Gastrocnemius medialis (tissue), 4 donors: ENCODE measurements around the gene OGDH. TPM values are rescaled to one million over a fixed set of nuclear protein-coding genes. Genes with fewer than 3 reads are reported as not detected.
A peak's percentile ranks its signal among the peaks of the same experiment; 100 is the strongest.

ENCODE experiments used
- ATAC-seq, 2 donors: fragments of 150-250 bp; one replicate each; pipeline ENCODE4 v1.9.1; 2016
- DNase-seq, 2 donors: peaks; one replicate each; pipeline ENCODE4 v3.0.0-alpha.2; 2019
- H3K27ac ChIP-seq, 4 donors: fragments of 200-600 bp; sonication (generic); 1 replicate in 1 of 4; 2 replicates in 3 of 4; pipeline ENCODE4 v1.5.1; 2016 to 2018; ENCODE audit warnings: mild to moderate bottlenecking in 2 of 4, moderate library complexity in 1 of 4
- H3K27me3 ChIP-seq, 3 donors: fragments of 200-600 bp; sonication (generic) in 2 of 3; 1 replicate in 1 of 3; 2 replicates in 2 of 3; pipeline versions ENCODE4 v1.5.1 to v1.6.0; 2016 to 2019; ENCODE audit warnings: mild to moderate bottlenecking in 1 of 3, moderate library complexity in 1 of 3
- H3K36me3 ChIP-seq, 2 donors: fragments of 200-600 bp; sonication (generic) in 1 of 2; one replicate each; pipeline ENCODE4 v1.5.1; 2017 to 2018
- H3K4me1 ChIP-seq, 2 donors: fragments of 200-600 bp; sonication (generic) in 1 of 2; one replicate each; pipeline ENCODE4 v1.5.1; 2016 to 2017; ENCODE audit warnings: mild to moderate bottlenecking in 2 of 2
- H3K4me3 ChIP-seq, 4 donors: fragments of 200-600 bp; sonication (generic) in 3 of 4; 1 replicate in 1 of 4; 2 replicates in 3 of 4; pipeline ENCODE4 v1.5.1; 2016 to 2019; ENCODE audit warnings: mild to moderate bottlenecking in 2 of 4
- H3K9me3 ChIP-seq, 3 donors: fragments of 200-600 bp; sonication (generic) in 2 of 3; 1 replicate in 1 of 3; 2 replicates in 2 of 3; pipeline ENCODE4 v1.5.1; 2016 to 2019
- CTCF ChIP-seq, 5 experiments: fragments of 450-650 bp in 3 of 5; fragments of 200-600 bp in 2 of 5; sonication (generic) in 2 of 5; IDR thresholded peaks in 4 of 5; conservative IDR thresholded peaks in 1 of 5; 1 replicate in 4 of 5; 2 replicates in 1 of 5; pipeline ENCODE4 v1.5.1; 2016 to 2019; ENCODE audit warnings: antibody characterized with exemption in 5 of 5, mild to moderate bottlenecking in 3 of 5, moderate library complexity in 3 of 5
- POLR2A ChIP-seq, 2 donors: fragments of 450-650 bp; IDR thresholded peaks; one replicate each; pipeline ENCODE4 v1.6.1; 2017; ENCODE audit warnings: antibody characterized with exemption in 2 of 2, mild to moderate bottlenecking in 2 of 2, moderate library complexity in 2 of 2
- in situ Hi-C, 4 donors: fragments of 200-750 bp; cut with MboI; loops; one replicate each; pipeline versions ENCODE4 v1.15.0 to v1.8.0; 2017; ENCODE audit warnings: low sequenced_read_pairs in 4 of 4
- intact Hi-C: fragments of 100-400 bp; cut with DNase I; formaldehyde crosslinking; loops from one replicate; pipeline ENCODE4 v1.15.1; 2023; ENCODE audit warnings: low total_unique reads
- total RNA-seq, 4 donors: library from RNA; depleted of rRNA; stranded (reverse); fragments of >200 nt; gene quantifications; one replicate each; pipeline versions ENCODE4 v1.1.0 to v1.2.3, GENCODE V29; 2016

Gene OGDH
- total RNA-seq, 4 donors from 2014 or later = 224 to 462 (median 396) TPM

- intact Hi-C loops = loop anchor here (10.0 kb wide), 1 partner anchor 195 kb away; no protein-coding TSS in a partner anchor
- in situ Hi-C loops = no loop called here
Measured at GRCh38 chr7:44569959-44570358, 36.5 kb upstream of the OGDH start.

GRCh38 chr7:44572771-44573170 lies 33.7 kb upstream of the OGDH start:
- no peak for DNase-seq
- no peak for ATAC-seq
- Histone ChIP-seq H3K9me3 (no peaks in the 10 kb centered on the region), H3K27me3 (no peaks in the 10 kb centered on the region), H3K4me1 (peaks cover 26 to 27% of the 10 kb centered on the region in 2 donors), H3K4me3 (peak overlapping the region; percentile 88 to 99 (median 96)), H3K36me3 (peaks cover 0 to 52% of the 10 kb centered on the region in 2 donors), H3K27ac (peak overlapping the region; percentile 88 to 98 (median 93))
- TF ChIP-seq POLR2A (IDR thresholded peaks at IDR 0.05) (no peak), CTCF (IDR thresholded peaks at IDR 0.05 in 4 of 5, conservative IDR thresholded peaks at IDR 0.05 in 1 of 5) (no peak)
- in situ Hi-C loops = no loop called here
- intact Hi-C loops = no loop called here

More at GRCh38 chr7:44569959-44570358, 36.5 kb upstream of the OGDH start:
- no peak for ATAC-seq
- H3K27me3 ChIP-seq = no peaks in the 10 kb centered on the region
- peaks cover 23 to 25% of the 10 kb centered on the region in 2 donors for H3K4me1 ChIP-seq
- H3K27ac ChIP-seq = no peak overlapping the region
- H3K4me3 ChIP-seq = no peak overlapping the region
- TF ChIP-seq POLR2A (IDR thresholded peaks at IDR 0.05) (no peak), CTCF (IDR thresholded peaks at IDR 0.05 in 4 of 5, conservative IDR thresholded peaks at IDR 0.05 in 1 of 5) (no peak)
- no peak for DNase-seq
- peaks cover 0 to 75% of the 10 kb centered on the region in 2 donors for H3K36me3 ChIP-seq
- H3K9me3 ChIP-seq = no peaks in the 10 kb centered on the region

- intact Hi-C loops = loop anchor here (2.0 kb wide), 1 partner anchor 83 kb away; the partner anchor contains the start of gene NUDCD3
- in situ Hi-C loops = no loop called here
- no peaks in the 10 kb centered on the region for H3K27me3 ChIP-seq
- no peaks in the 10 kb centered on the region for H3K9me3 ChIP-seq
- no peak for TF ChIP-seq CTCF (IDR thresholded peaks at IDR 0.05 in 4 of 5, conservative IDR thresholded peaks at IDR 0.05 in 1 of 5)
- peak; percentile 89 to 95 for TF ChIP-seq POLR2A (IDR thresholded peaks at IDR 0.05)
- H3K27ac ChIP-seq = peak within 1 kb of the TSS; percentile 88 to 98 (median 93)
- DNase-seq = peak; percentile 92 to 93
- peaks cover 0 to 48% of the 10 kb centered on the region in 2 donors for H3K36me3 ChIP-seq
- peak; percentile 99 for ATAC-seq
- peaks cover 24 to 27% of the 10 kb centered on the region in 2 donors for H3K4me1 ChIP-seq
- H3K4me3 ChIP-seq = peak within 1 kb of the TSS; percentile 88 to 99 (median 96)
Measured at GRCh38 chr7:44573464-44574286, 32.8 kb upstream of the OGDH start, which contains the start of gene DDX56. Gene DDX56 (minus strand): TSS chr7:44573908. CDS start chr7:44573895, 13 bp downstream.

GRCh38 chr7:44574287-44574872 lies 32.0 kb upstream of the OGDH start:
- peaks cover 0 to 48% of the 10 kb centered on the region in 2 donors for H3K36me3 ChIP-seq
- H3K27me3 ChIP-seq = no peaks in the 10 kb centered on the region
- H3K9me3 ChIP-seq = no peaks in the 10 kb centered on the region
- H3K4me1 ChIP-seq = peaks cover 24 to 27% of the 10 kb centered on the region in 2 donors
- in situ Hi-C loops = no loop called here
- peak overlapping the region; percentile 88 to 98 (median 93) for H3K27ac ChIP-seq
- intact Hi-C loops = loop anchor here (2.0 kb wide), 1 partner anchor 84 kb away; the partner anchor contains the start of gene NUDCD3
- no peak for DNase-seq
- TF ChIP-seq CTCF (IDR thresholded peaks at IDR 0.05 in 4 of 5, conservative IDR thresholded peaks at IDR 0.05 in 1 of 5) (no peak), POLR2A (IDR thresholded peaks at IDR 0.05) (no peak)
- peak in 1 of 2 donors; percentile 1 for ATAC-seq
- peak overlapping the region; percentile 88 to 99 (median 96) for H3K4me3 ChIP-seq
